Activated naive CD4-positive, alpha-beta T cell (primary cell): ENCODE data around the gene CCDC74B.
A peak's percentile ranks its signal among the peaks of the same experiment; 100 is the strongest.
"Not testable (repeated sequence)": the region's sequence is repeated elsewhere in the genome, so short reads cannot be mapped to it uniquely, and the experiment has no call there.

Experiments
- DNase-seq, 4 experiments: peaks; one replicate each; lab custom pipeline; 2025; lab: John Stamatoyannopoulos, UW

Gene CCDC74B

DNA sequence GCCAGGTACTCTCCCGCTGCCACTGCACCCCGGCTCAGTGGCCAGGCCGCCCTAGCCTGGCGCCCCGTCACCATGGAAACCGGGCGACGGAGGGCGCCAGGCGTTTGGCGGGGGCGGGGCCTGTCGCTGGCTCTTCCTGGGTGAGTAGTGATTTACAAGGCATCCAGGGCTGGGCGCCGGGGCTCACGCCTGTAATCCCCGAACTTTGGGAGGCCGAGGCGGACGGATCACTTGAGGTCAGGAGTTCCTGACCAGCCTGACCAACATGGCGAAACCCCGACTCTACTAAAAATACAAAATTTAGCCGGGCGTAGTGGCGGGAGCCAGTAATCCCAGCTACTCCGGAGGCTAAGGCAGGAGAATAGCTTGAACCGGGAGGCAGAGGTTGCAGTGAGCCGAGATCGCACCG lies at the start of gene CCDC74B:
CCDC74B (minus strand) TSS at position 107 of the 409 bp plus-strand sequence. CDS start 116 bp downstream, outside the sequence.
- DNase-seq: peak in 1 of 4 experiments; percentile 20

- DNase-seq: not testable (repeated sequence)
Measured at GRCh38 chr2:130193824-130194223, 48.9 kb upstream of the CCDC74B start.

DNA sequence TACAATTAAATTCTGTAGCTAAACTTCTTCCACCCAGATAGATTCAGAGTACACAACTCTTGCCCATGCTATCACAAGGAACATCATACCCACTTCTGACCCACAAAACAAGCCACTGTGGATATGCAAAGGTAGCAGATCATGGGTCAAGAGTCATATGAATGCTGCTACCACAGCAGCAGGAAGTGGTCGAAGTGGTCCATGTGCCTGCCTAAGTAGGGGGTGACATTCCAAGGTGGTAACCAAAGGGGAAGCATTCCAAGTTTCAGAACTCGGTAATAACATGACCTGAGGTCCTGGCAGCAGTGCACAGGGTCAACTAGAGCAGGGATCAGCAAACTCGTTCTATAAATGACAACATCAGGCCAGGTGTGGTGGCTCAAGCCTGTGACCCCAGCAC lies 47.5 kb upstream of the CCDC74B start:
- DNase-seq: not testable (repeated sequence)

DNA sequence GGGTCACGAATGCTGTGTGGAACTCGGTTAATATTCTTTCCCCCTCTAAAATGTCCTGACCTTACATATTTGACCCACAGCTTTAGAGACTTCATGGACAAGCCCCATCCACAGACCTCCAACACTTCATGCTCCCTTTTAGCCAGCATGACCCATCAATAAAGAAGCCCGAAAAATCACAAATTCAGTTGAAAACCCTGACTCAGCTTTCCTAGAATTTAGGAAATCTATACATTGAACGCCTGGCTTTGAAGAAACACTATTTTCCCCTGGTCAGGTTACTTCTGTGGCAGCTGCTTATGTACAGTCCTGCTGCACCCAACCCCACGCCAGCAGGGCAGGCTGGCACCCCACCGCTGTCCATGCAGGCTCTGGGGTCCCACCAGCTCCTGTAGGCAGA lies 46.4 kb upstream of the CCDC74B start:
- not testable (repeated sequence) for DNase-seq

- DNase-seq: no peak
Measured at GRCh38 chr2:130190237-130190636, 45.3 kb upstream of the CCDC74B start.

DNA sequence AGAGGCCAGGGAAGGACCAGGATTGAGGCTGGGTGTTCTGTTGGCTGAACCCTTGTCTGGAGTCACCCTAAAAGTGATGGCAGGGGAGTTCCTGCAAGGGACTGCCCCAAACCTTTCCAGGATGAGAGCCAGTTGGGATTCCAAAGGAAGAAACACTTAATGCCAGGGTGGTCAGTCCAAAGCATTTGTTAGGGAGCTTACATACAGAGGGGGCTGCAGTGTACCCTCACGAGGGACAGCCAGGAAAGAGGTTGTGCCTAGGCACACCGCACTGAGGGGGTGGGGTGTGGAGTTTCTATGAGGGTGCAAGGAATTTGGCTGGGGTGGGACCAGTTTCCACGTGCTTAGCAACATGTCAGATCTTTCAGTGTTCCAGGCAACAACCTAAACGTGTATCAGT lies 44.0 kb upstream of the CCDC74B start:
- DNase-seq: not testable (repeated sequence)

- not testable (repeated sequence) for DNase-seq
Measured at GRCh38 chr2:130187859-130188792, 43.2 kb upstream of the CCDC74B start.

DNA sequence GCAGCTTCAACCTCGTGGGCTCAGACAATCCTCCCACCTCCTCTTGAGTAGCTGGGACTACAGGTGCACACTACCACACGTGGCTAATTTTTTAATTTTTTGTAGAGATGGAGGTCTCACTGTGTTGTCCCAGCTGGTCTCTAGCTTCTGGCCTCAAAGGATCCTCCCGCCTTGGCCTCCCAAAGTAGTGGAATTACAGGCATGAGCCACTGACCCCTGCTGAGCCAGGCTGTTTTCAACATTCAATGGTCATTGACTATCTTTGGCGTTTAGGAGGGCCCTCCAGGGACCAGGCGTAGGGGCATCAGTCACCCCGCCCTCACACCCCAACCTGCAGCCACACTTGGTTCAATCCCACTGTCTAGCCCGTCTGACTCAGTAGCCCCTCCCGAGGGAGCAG lies 42.4 kb upstream of the CCDC74B start:
- no peak for DNase-seq

DNA sequence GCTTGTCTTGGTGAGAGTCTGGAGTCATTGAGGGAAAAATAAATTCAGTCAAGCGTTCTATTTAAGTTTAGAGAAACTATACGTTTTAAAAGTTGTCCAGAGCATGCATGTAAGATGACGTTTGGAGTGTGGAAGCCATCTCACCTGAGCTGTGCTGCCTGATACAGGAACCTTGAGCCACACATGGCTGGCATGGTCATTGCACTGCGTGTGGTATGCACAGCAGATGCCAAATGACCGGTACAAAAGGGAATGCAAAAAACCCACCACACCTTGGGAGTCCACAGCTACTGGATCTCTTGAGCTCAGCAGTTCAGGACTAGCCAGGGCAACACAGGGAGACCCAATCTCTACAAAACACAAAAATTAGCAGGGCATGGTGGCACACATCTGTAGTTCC lies 41.5 kb upstream of the CCDC74B start:
- DNase-seq: no peak

DNA sequence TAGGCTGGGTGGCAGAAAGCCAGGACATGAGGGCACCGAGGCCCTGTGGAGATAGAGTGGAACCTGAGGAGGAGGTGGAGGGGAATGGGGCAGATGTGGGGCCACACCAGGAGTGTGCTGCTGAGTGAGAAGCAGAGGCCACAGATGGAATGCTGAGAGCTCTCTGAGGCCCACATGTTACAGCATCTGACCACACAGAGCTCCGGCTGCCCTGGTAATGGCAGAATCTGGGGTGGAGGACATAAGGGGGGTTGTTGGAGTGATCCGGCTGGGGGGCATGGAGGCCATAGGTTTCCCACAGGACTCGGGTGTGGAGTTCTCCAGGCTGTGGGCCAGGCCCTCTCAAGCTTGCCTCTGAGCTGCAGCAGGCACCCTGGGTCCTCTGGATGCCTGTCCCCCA lies 41.0 kb upstream of the CCDC74B start:
- no peak for DNase-seq

DNA sequence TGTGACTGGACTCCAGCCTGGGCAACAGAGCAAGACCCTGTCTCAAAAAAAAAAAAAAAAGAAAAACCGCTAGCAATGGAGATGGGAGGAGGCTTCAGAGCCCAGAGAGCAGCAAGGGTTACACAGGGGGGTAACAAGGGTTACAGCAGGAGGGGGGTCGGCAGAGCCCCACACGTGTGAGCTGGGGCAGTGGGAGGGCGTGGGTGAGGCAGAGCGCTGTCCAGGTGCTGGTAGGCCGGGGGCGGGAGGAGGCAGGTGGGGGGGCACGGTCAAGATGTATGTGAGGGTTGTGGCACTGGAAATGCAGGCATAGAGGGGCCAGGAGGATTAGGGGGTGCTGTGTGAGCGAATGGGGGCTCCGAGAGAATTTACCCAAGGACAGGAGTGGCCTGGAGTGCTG lies 40.5 kb upstream of the CCDC74B start:
- no peak for DNase-seq

GRCh38 chr2:130183512-130184373 lies 38.8 kb upstream of the CCDC74B start:
- no peak for DNase-seq

GRCh38 chr2:130182826-130183511 lies 38.1 kb upstream of the CCDC74B start:
- DNase-seq: not testable (repeated sequence)

DNA sequence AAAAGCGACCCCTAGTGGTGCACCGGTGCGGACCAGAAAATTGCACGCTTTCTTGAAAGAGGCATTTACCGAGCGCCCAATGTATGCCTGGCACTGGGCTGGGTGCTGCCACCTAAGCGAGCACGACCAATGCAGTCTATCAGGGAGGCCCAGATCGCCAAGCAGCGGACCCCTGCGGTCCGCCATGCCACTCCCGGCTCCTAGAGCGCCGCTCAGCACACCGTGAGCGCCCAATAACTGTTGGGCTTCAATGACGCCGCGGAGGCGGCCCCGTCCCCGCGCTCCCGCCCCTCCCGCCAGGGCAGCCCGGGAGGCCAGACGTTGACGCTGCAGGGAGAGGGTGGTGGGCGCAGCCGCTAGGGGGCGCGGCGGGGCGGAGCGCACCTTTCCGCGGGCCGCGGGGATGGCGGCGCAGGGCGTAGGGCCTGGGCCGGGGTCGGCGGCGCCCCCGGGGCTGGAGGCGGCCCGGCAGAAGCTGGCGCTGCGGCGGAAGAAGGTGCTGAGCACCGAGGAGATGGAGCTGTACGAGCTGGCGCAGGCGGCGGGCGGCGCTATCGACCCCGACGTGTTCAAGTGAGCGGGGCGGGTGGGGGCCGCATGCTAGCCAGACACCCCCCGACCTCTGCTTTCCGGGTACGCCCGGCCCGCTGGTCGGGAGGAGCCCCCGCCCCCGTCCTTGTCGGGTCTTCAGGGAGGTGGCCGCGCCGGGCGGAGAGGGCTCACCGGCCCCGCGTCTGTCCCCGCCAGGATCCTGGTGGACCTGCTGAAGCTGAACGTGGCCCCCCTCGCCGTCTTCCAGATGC lies 37.2 kb upstream of the CCDC74B start, which contains the start of gene MZT2B:
MZT2B (plus strand) TSS at position 383 of the 803 bp plus-strand sequence; CDS start at position 404, 21 bp downstream.
- DNase-seq: peak; percentile 80 to 90 (median 84)

DNA sequence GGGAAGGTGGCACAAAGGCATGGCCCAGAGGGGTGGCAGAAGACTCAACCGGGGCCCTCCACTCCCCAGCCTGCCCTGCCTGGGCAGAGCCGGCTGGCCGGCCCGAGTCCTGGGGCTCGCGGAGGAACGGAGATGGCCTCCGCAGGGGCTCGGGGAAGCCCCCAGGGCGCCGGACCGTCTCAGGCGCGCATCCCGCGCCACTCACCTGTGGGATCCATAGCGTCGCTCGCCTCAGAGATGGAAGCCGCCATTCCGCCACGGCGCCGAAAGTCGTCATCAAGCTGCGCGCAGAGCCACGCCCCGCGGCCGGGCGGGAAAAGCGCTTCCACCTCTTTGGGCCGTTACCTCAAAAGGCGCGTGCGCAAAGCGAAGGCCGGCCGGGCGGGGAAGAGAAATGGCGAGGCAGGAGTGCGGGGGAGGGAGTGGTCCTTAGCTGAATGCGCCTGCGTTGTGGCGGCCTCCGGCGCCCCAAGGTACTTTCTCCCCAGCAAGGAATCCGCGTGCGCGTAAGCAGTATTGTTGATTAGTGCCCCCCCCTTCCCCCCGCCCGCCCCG lies 36.5 kb upstream of the CCDC74B start, which contains the start of gene SMPD4:
SMPD4 (minus strand) TSS at position 278 of the 555 bp plus-strand sequence. CDS start 5,010 bp downstream, outside the sequence.
- peak; percentile 95 to 97 (median 96) for DNase-seq

DNA sequence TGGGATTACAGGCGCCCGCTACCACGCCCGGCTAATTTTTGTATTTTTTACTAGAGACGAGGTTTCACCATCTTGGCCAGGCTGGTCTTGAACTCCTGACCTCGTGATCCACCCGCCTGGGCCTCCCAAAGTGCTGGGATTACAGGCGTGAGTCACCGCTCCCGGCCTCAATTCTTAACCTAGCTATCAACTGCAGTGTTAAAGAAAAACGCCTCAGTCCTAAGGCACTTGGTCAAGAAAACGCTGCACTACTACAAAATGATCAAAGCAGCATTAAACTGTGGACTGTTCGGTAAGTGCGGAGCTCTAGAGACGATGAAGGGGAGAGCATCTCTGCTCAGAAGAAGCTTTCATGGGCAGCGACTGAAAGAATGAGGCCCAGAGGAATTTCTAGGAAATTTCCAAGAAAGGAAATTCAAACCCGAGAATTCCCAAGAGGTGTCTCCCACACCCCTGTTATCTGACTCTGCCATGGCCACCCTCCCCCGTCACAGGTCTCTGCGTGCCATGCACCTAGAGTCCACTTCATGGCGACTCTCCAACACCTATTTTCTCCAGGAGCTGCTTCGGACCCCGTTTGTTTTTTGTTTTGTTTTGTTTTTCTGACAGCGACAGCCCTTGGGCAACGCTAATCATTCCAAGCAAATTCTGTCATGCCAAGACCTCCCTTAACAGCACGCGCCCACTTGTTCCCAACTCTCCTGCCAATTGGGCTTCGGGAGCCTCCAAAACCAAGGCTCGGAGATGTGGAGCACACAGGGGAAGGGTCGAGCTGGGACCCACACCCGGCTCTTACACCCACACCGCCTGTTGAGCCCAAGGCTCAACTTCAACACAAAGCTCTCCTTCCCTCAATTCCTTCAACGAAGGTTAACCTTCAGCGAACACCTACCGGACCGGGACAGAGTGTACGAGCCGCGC lies 35.8 kb upstream of the CCDC74B start:
- DNase-seq: not testable (repeated sequence)

DNA sequence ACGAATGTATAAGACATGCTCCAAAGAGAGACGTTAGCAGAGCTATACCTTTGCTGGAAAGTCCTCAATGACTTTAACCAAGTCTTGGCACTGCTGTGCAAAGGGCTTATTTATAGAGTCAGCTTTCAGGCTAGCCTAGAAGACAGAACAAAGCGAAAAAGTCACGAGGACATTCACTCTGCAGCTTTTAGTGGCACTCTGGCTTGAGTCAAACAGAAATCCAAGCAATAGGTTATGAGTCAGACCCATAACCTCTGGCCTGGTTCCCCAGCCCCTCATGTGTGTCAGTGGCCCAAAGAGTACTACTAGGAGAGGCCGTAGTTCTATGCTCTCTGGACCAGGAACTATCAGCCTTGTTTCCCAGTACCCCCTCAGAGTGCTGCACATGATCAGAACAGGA lies 30.0 kb upstream of the CCDC74B start:
- not testable (repeated sequence) for DNase-seq

GRCh38 chr2:130169896-130170295 lies 25.0 kb upstream of the CCDC74B start:
- no peak for DNase-seq

DNA sequence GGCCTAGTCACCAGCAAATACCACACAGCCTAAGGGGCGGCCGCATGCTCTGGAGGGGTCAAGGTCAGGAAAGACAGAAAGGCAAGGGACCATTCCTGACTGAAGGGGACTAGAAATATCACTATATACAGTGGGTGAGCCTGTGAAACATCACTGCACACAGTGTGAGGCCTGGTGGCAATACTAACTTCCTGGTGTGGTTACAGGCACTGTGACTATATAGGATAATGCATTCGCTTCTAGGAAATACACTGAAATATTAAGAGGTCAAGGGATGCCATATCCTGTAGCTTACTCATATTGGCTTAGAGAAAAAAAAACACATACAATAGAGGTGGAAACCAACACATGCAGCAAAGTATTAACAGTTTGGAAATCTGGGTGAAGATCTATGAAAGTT lies 24.3 kb upstream of the CCDC74B start:
- DNase-seq: not testable (repeated sequence)
